ENCODE data around the gene CYRIA.

Gene CYRIA

DNA sequence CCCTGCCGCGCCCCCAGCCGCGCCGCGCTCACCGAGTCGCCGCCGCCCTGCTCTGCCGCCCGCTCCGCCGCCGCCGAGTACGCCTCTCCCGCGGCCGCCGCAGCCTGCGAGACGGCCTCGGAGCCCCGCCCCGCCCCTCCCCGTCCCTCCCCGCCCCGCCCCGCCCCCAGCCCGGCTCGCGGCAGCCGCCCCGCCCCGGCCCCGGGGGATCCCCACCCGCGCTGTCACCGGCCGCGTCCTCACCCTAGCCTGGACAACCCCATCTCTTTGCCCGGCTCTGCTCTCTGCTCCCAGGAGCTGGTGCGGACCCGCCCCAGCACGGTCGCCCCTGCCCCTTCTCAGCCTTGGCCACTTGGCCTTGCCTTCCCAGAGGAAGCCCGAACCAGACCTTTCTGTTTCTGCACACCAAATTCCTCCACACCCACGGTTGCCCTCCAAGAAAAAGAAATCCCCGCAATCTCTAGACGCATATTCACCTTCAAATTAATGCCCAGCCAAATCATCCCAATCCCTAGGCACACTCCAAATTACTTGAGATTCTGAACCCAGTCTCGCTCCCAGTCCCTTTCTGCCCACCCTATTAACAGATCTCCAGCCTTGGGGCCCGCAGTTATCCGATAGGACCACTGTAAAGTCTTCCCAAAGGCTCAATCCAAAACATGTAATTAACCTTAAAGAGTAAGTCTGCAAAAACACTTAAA lies at the start of gene CYRIA:
Gene CYRIA, minus strand, starts transcription at position 87 of the 701 bp plus-strand sequence. CDS start 77,715 bp downstream, outside the sequence.
- peaks cover 5% of the 10 kb centered on the region for H3K36me3 Mint-ChIP-seq
- H3K27ac Mint-ChIP-seq, result peak within 1 kb of the TSS; percentile 76
- no peaks in the 10 kb centered on the region for H3K27me3 Mint-ChIP-seq
- H3K9me3 Mint-ChIP-seq, result no peaks in the 10 kb centered on the region
- H3K4me3 Mint-ChIP-seq, result peak within 1 kb of the TSS; percentile 96
- peaks cover 58% of the 10 kb centered on the region for H3K4me1 Mint-ChIP-seq
- ATAC-seq, result peak; percentile 84

DNA sequence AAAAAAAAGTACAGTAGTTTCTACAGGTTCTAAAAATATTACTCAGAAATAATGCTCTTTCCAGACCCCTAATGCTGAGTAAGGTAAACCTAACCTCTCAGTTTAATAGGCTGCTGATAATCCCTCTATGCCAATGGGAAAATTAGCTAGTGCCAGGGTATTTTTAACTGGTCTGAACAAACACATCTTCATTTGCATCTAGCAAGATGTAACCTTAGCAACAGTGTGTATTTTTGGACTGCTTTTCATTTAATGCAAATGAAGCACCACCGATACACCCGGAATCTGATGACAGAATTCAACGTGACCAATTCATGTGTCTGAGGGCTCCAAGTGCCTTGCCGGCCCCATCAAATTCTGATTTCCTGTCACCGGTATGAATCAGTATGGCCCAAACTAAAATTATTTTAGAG lies 47.4 kb upstream of the CYRIA start:
- Mint-ChIP-seq H3K4me3 (peak overlapping the region; percentile 60), H3K4me1 (peaks cover 66% of the 10 kb centered on the region), H3K27me3 (no peaks in the 10 kb centered on the region), H3K9me3 (peaks cover 6% of the 10 kb centered on the region), H3K27ac (peak overlapping the region; percentile 81), H3K36me3 (no peaks in the 10 kb centered on the region)
- peak; percentile 89 for ATAC-seq

DNA sequence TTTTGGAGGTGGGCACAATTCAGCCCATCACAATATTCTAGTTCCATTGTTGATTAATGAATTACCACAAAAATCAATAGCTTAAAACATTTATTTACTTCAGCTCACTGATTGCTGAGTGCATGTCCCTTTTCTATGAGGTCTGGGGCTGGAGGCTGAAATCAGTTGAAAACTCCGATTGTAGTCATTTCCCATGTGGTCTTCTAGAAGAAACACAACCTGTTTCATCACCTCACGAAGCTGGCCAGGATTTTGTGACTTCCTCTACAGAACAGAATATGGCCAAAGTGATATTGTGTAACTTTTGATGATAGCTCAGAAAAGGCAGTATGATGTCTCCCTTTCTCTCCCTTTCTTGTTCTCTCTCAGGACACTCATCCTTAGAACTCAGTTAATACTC lies 44.1 kb upstream of the CYRIA start:
- H3K36me3 Mint-ChIP-seq, result no peaks in the 10 kb centered on the region

DNA sequence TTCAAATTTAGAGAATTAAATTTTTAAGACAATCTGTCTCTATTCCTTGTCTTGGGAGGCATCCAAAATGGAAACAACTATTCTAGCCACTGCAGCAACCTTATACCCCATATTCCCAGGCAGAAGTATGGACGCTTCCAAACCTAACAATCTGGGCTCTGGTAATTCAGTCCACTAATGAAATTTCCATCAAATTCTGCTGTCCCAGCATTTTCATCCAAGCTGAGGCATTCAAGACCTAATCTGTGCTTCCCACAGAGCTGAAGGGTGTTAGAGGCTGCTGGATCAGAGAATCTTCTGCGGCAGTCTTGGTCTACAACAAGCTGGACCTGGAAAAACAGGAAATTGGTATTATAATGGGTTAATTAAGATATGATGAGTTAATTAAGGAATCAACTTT lies 42.5 kb upstream of the CYRIA start:
- Mint-ChIP-seq H3K36me3 (no peaks in the 10 kb centered on the region), H3K27ac (no peak overlapping the region), H3K4me3 (no peak overlapping the region), H3K9me3 (peaks cover 6% of the 10 kb centered on the region), H3K4me1 (peaks cover 42% of the 10 kb centered on the region), H3K27me3 (no peaks in the 10 kb centered on the region)
- ATAC-seq, result no peak

More for the DNA sequence above, 44.1 kb upstream of the CYRIA start:
- Mint-ChIP-seq H3K4me3 (no peak overlapping the region), H3K27ac (no peak overlapping the region), H3K27me3 (no peaks in the 10 kb centered on the region), H3K4me1 (peaks cover 56% of the 10 kb centered on the region), H3K9me3 (peaks cover 6% of the 10 kb centered on the region)
- ATAC-seq, result no peak

DNA sequence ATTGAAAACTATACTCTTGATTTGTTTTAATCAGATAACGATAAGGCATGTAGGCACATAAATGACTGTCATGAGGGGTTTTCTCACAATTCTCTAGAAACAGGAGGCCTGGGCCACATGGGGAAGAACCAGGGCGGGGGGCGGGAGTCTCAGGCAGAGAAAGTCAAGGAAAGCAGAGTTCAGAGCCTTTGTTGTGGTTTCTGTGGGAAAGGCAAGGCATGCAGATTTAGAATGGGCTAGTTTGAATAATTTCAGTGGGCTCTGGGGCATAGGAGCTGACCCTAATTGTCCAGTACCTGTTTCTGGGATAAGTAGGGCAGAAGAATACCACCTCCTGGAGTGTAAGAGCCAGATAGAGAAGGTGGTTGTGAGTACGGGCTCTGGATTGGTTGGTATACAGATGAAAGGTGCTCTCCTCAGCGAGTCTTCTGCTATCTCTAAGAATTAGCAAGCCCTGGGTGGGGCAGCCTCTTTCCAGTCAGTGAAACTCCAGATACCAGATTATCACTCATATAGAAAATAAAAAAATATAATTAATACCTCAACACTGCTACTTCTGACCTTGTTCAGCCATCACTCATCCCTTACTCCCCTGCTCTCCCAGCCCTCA lies 41.5 kb upstream of the CYRIA start:
- no peak for ATAC-seq
- H3K27ac Mint-ChIP-seq, result no peak overlapping the region

DNA sequence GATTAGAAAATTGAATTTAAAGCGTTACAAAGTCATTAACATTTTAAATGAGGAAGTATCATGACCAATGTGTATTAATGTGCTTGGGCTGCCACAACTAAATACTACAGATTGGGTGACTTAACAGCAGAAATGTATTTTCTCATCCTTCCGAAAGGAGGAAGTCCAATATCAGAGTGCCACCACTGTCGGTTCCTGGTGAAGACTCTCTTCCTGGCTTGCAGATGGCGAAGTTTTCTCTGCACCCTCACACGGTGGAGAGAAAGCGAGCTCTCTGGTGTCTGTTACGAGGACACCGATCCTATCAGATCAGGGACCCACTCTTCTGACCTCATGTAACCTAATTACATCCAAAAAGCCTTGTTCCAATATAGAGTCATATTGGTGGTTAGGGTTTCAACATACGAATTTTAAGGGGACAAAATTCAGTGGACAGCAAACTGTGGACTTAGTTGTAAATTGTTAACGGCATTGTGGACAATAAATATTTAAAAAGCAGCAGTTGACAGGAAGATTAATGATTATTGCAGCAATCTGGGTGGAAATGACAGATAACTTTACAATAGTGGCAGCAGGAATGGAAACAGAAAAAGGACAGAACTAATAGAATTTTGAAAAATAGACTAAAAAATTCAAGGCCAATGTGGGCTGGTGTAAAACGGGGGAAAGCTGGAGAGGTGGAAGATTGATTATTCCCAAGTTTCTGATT lies 35.1 kb upstream of the CYRIA start:
- Mint-ChIP-seq H3K27me3 (no peaks in the 10 kb centered on the region), H3K9me3 (peaks cover 4% of the 10 kb centered on the region), H3K4me1 (peaks cover 17% of the 10 kb centered on the region), H3K27ac (peak overlapping the region; percentile 23), H3K36me3 (peaks cover 5% of the 10 kb centered on the region), H3K4me3 (peak overlapping the region; percentile 25)
- ATAC-seq, result no peak

More for the DNA sequence above, 41.5 kb upstream of the CYRIA start:
- peaks cover 33% of the 10 kb centered on the region for H3K4me1 Mint-ChIP-seq
- H3K4me3 Mint-ChIP-seq, result no peak overlapping the region
- peaks cover 6% of the 10 kb centered on the region for H3K9me3 Mint-ChIP-seq
- no peaks in the 10 kb centered on the region for H3K36me3 Mint-ChIP-seq
- H3K27me3 Mint-ChIP-seq, result no peaks in the 10 kb centered on the region

DNA sequence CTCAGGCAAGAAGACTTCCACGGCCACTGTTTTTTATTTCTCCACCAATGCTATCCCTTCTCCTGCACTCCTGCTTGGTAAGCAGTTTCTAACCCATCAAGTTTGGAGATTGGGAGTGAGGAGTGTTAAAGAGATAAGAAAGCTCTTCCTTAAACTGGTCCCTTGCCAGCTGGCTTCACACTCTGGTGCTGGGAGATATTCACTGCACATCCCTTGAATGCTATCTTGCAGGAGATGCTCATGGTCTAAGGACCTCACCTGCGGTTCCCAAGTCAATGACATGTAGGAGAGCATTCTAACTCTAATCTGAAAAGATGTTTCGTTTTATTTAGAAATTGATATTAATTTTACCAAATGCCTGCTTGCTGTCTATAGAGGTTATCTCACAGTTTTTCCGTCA lies 28.2 kb upstream of the CYRIA start:
- ATAC-seq, result no peak
- Mint-ChIP-seq H3K27ac (no peak overlapping the region), H3K4me3 (no peak overlapping the region), H3K4me1 (peaks cover 17% of the 10 kb centered on the region), H3K36me3 (peaks cover 5% of the 10 kb centered on the region), H3K27me3 (no peaks in the 10 kb centered on the region), H3K9me3 (peaks cover 4% of the 10 kb centered on the region)

DNA sequence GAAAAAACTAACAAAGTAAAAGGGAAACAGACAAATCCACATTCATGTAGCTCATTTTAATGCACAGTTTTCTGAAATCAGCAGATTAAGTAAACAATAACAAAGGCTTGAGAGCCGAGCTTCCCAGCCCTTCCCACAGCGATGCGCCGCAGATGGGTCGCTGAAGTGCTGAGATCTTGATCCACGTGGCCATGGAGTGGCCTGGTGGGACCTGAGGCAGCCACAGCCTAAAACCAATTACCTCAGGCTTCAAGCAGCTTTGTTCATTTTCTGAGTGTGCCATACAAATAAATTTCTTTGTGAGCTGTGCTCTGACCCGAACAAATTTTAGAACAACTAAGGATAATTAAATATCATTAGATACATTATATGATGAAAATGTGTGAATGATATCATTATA lies 25.6 kb upstream of the CYRIA start:
- Mint-ChIP-seq H3K36me3 (no peaks in the 10 kb centered on the region), H3K4me1 (peaks cover 41% of the 10 kb centered on the region), H3K9me3 (no peaks in the 10 kb centered on the region), H3K27ac (no peak overlapping the region), H3K27me3 (no peaks in the 10 kb centered on the region), H3K4me3 (no peak overlapping the region)
- ATAC-seq, result no peak

DNA sequence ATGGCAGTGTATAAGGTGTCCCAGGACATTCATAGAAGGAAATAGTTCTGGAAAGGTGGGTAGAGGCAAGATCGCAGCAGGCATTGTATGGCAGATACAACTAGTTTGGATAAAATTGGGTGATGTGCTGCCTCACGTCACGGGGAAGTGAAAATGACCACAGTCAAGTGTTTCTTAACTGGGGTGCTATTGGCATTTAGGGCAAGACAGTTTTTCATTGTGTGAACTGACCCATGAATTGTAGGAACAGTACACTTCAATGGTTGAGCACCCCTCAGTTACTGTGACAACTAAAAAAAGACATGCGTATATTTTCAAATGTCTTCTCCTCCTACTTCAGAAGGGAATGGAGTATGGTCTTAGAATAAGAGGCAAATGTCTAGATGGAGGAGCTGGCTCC lies 22.3 kb upstream of the CYRIA start:
- Mint-ChIP-seq H3K4me1 (peaks cover 61% of the 10 kb centered on the region), H3K36me3 (no peaks in the 10 kb centered on the region), H3K9me3 (no peaks in the 10 kb centered on the region), H3K4me3 (peak overlapping the region; percentile 32), H3K27ac (peak overlapping the region; percentile 95), H3K27me3 (no peaks in the 10 kb centered on the region)
- ATAC-seq, result peak; percentile 94

DNA sequence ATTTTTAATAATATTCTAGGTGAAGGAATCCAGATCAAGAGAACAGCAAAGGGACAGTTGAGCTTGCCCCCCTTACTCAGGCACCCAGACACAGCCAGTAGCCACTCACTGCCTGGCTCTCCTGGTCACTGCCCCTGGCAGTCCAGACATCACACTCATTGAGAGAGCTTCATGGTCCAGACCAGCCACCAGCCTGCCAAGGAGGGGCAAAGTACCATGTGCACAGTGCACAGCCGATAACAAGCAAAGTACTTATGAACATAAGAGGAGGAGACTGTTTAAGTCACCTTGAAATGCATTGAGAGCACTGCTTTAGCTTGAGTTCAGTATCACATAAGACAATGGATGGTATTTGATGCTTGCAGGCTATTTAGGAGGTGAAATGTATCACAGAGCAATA lies 21.6 kb upstream of the CYRIA start:
- Mint-ChIP-seq H3K36me3 (no peaks in the 10 kb centered on the region), H3K9me3 (no peaks in the 10 kb centered on the region), H3K27ac (peak overlapping the region; percentile 95), H3K4me1 (peaks cover 61% of the 10 kb centered on the region), H3K27me3 (no peaks in the 10 kb centered on the region), H3K4me3 (no peak overlapping the region)
- no peak for ATAC-seq

DNA sequence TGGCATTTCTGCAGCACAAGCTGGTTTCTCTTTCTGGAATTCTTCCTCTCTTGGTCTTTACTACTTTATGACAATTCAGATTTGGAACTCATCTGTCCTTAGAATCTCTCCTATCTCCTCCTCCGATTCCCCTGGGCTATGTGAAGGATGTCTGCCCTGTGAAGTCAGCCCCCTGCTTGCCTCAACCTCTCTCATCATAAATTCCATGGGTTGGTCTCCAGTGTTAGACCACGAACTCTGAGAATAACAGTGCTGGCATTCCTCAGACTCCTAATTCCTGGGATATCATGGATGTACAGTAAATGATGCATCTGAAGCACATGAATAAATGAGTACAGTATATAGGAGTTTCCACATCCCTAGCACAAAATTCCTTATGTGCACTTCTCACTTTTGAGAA lies 21.0 kb upstream of the CYRIA start:
- peaks cover 61% of the 10 kb centered on the region for H3K4me1 Mint-ChIP-seq
- ATAC-seq, result no peak
- no peaks in the 10 kb centered on the region for H3K27me3 Mint-ChIP-seq
- no peak overlapping the region for H3K4me3 Mint-ChIP-seq
- no peaks in the 10 kb centered on the region for H3K9me3 Mint-ChIP-seq
- peak overlapping the region; percentile 95 for H3K27ac Mint-ChIP-seq
- H3K36me3 Mint-ChIP-seq, result no peaks in the 10 kb centered on the region

DNA sequence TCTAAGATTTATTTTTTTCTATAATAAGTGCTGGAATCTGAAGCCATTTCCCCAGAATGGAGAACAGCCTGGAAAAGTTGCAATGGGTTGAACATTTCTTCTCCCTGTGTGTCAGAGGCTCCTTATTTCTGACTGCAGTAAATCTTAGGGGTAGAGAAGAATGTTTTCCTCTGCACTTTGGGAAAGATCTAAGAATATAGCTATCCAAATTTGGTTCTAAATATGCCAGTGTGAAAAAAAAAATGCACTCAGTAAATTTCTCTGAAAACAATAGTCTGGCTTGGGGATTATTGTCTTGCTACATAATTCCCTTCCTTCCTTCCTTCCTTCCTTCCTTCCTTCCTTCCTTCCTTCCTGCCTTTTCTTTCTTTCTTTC lies 19.7 kb upstream of the CYRIA start:
- Mint-ChIP-seq H3K27ac (peak overlapping the region; percentile 95), H3K36me3 (no peaks in the 10 kb centered on the region), H3K4me3 (no peak overlapping the region)

DNA sequence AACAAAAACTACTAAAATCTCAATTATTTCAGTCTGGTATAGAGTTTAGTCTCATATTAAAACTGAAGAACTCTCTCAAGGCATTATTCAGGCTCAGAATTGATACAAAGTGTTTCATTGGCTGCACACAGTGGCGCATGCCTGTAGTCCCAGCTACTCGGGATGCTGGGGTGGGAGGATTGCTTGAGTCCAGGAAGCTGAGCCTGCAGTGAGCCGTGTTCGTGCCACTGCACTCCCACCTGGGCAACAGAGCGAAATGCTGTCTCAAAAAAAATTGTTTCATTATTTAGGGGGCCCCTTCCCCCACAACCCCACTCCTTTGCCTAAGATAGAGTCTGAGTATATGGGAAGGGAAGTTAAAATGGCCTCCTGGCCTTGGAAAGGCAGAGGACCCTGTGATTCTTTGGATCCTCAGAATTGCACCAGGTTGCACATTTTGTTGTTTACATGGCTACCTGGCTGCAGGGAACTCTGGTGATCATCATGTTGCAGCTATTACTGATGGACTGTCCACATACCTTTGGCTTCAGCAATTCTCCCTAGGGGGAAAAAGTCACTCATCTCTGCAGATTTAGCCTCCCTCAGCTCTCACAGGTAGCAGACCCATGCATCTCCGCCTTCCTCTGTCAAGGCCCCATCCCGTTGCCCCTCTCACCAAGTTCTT lies 19.2 kb upstream of the CYRIA start:
- no peak for ATAC-seq
- no peaks in the 10 kb centered on the region for H3K27me3 Mint-ChIP-seq
- H3K4me1 Mint-ChIP-seq, result peaks cover 69% of the 10 kb centered on the region
- H3K27ac Mint-ChIP-seq, result peak overlapping the region; percentile 95
- H3K4me3 Mint-ChIP-seq, result no peak overlapping the region
- no peaks in the 10 kb centered on the region for H3K36me3 Mint-ChIP-seq
- no peaks in the 10 kb centered on the region for H3K9me3 Mint-ChIP-seq

More for the DNA sequence above, 19.7 kb upstream of the CYRIA start:
- Mint-ChIP-seq H3K4me1 (peaks cover 64% of the 10 kb centered on the region), H3K27me3 (no peaks in the 10 kb centered on the region), H3K9me3 (no peaks in the 10 kb centered on the region)
- no peak for ATAC-seq

DNA sequence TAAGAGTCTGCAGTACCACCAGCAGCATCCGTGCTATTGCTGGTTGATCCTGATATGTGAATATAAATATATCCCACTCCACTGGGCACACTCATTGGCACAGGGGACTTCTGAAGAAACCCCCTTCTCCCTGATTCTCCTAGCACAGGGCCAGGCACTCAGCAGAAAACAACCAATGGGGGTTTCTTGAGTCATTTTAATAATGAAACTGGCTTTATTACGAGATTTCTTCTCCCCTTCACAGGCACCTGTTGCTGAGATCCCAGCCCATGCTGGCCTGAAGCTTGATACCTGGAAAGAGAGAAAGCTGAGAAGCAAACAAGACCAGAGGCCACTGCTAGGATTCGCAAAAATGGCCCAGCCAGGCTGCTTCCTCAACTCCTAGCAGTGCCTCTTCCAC lies 17.9 kb upstream of the CYRIA start:
- peak; percentile 44 for ATAC-seq
- Mint-ChIP-seq H3K27me3 (no peaks in the 10 kb centered on the region), H3K27ac (peak overlapping the region; percentile 59), H3K9me3 (no peaks in the 10 kb centered on the region), H3K36me3 (no peaks in the 10 kb centered on the region), H3K4me3 (no peak overlapping the region), H3K4me1 (peaks cover 67% of the 10 kb centered on the region)

DNA sequence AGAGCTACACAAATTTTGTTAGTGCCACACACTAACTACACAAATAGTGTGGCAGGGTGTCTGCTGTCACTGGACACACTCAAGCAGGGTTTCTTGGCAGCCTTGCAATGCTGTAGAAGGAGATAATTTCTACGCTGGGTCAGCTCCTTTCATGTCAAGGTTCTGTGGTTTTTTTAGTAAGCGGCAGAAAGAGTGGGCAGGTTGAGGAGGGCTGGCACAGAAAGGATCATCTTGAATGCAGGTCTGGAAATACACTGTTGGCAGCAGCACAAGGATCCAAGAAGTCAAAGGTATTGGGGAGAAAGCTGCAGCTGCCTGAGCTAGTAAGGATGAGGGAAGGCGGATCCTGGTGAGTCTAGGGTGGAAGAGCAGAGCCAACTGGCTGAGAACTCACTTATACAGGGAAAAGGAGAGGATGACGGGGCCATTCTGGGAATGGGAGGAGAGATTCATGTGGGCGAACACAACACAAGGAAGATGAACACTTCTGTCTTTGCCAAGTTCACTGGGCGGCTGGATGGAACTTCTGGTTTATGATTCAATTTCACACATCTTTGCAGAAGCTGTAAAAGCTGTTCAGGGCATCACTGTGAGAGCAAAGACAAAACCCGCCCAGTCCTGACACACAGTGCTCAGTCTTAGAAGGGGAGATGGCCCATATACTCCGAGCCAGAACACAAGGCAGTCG lies 16.9 kb upstream of the CYRIA start:
- H3K27me3 Mint-ChIP-seq, result no peaks in the 10 kb centered on the region
- peaks cover 57% of the 10 kb centered on the region for H3K4me1 Mint-ChIP-seq
- H3K9me3 Mint-ChIP-seq, result no peaks in the 10 kb centered on the region
- ATAC-seq, result no peak
- no peaks in the 10 kb centered on the region for H3K36me3 Mint-ChIP-seq
- H3K27ac Mint-ChIP-seq, result peak overlapping the region; percentile 3
- no peak overlapping the region for H3K4me3 Mint-ChIP-seq
